ENCODE measurements around the gene IER5. TPM values are rescaled to one million over a fixed set of nuclear protein-coding genes. Genes with fewer than 3 reads are reported as not detected.
A peak's percentile ranks its signal among the peaks of the same experiment; 100 is the strongest.

Gene IER5
- total RNA-seq, 1 donor from 2014 or later: 16.4 TPM

GRCh38 chr1:181135437-181135731 is 46.9 kb downstream of the IER5 start:
- peak; percentile 58 for DNase-seq

DNA sequence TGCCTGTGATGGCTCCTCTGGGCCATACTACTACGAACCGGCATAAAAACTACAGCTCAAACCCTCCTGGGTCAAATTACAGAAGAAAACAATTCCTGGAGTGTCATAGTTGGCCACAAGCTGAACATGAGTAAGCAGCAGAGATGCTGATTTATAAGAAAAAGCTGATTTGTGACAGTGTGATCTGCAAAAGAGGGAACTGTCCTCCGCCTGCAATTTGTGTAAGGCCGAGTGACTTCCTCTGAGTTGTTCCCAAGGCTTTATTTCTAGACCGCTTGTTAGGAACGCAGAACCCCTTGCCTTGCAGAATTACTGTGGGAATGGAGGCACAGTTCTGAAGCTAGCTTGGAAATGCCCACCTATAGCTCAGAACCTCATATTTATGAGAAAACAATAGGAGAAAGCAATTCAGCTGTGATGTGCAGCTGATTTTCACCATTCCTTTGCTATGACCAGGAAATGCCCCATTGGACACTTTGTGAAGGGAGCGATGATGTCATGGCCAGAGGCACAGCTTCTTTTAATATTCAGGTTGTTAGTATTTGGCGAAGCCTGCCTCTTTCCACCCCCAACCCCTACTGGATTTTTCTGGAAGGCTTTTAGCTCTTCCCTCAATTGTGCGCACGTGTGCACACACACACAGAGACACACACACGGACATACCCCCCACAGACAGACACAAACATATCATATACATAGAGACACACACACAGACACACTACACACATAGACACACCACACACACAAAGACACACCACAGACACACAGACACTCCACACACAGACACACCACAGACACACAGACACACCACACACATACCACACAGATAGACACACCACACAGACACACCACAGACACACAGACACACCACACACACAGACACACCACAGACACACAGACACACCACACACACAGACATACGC is 47.6 kb downstream of the IER5 start:
- DNase-seq: peak; percentile 81

DNA sequence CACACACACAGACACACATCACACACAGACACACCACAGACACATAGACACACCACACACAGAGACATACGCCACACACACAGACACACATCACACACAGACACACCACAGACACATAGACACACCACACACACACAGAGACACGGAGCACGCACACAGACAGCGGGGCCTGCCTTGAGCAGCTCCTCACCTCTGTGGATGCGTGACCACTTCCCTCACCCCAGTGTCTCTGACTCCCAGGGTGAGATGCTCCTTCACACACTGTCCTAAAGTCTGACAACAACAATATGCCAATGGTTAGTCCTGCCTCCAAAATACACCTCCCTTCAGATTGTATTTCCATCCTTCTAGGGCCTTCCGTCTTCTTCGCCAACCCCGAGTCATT is 48.2 kb downstream of the IER5 start:
- DNase-seq: no peak

GRCh38 chr1:181137217-181137743 is 48.8 kb downstream of the IER5 start:
- no peak for DNase-seq

DNA sequence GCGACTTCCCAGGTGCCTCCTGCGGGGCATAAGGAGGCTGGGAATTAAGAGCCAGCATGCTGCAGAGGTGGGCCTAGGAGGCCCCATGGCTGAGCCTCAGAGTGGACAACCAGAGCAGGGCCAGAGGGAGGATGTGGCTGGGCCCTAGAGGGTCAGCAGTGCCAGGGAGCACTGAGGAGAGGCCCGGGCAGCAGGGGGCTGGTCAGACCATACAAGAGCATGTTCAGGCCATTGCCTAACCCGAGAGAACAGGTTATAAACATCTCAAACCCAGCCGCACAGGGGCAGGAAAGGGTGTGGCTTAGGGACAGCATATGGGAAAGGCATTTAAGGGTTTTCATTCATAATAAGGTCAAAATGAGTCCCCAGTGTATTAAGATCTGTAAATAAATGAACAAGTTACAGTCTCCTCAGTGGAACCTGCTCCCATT is 51.1 kb downstream of the IER5 start:
- DNase-seq: no peak

GRCh38 chr1:181140398-181140797 is 51.9 kb downstream of the IER5 start:
- no peak for DNase-seq

DNA sequence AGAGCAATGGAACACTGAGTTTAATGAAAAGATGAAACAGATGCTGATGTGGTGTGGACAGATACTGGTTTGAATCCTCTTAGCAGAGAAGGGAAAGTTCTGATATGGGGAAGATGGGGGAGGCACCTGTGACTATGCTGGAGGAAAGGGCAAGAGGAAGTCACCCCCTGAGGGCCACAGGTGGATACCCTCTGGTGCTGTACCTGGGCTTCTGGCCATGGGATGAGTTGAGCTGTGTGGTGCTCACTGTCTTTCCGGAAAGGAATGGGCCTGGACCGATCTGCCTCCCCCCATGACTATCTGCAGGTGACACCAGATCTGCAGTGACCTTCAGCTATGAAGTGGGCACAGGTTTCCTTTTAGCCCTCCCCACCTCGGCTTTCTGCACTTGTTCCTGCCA is 52.4 kb downstream of the IER5 start:
- DNase-seq: no peak

GRCh38 chr1:181141431-181141910 is 53.0 kb downstream of the IER5 start:
- DNase-seq: no peak

Other genes starting within 250 kb of the IER5 start
- 4.5 TPM for gene KIAA1614, start 175.8 kb upstream of the IER5 start, total RNA-seq
- gene STX6, start 65.8 kb upstream of the IER5 start, total RNA-seq: 36.2 TPM
- gene MR1, start 54.7 kb upstream of the IER5 start, total RNA-seq: 9.6 TPM

All from skin of body (tissue), 2 donors.